Endothelial cell of umbilical vein (primary cell): ENCODE measurements around the gene SSNA1.

ENCODE experiments used
- EZH2 ChIP-seq: IDR thresholded peaks from 2 replicates; pipeline ENCODE4 v1.6.1; 2012; ENCODE audit warnings: borderline replicate concordance, low read depth, mild to moderate bottlenecking, moderate library complexity, low read length, inconsistent platforms; ENCODE audit not compliant: severe bottlenecking
- JUN ChIP-seq: IDR thresholded peaks from 2 replicates; pipeline ENCODE4 v1.6.1; 2011; ENCODE audit warnings: borderline replicate concordance, low read depth; ENCODE audit not compliant: insufficient read length, insufficient read depth
- MYC ChIP-seq: IDR thresholded peaks from one replicate; pipeline ENCODE4 v1.6.1; 2011; ENCODE audit warnings: mild to moderate bottlenecking, low read depth, low read length
- POLR2A ChIP-seq: IDR thresholded peaks from 2 replicates; pipeline ENCODE4 v1.6.1; 2012; ENCODE audit warnings: low read depth, mild to moderate bottlenecking, control low read depth, low read length
- POLR2AphosphoS5 ChIP-seq: IDR thresholded peaks from 2 replicates; pipeline ENCODE4 v1.6.1; 2012; ENCODE audit warnings: low read depth, mild to moderate bottlenecking, control low read depth, low read length, moderate library complexity; ENCODE audit not compliant: insufficient read depth
- TF ChIP-seq, protein P1 (sequence below), 2 donors: IDR thresholded peaks; 1 replicate in 1 of 2; 2 replicates in 1 of 2; pipeline ENCODE4 v1.5.1; 2011; ENCODE audit warnings: low read length in 2 of 2, mild to moderate bottlenecking in 2 of 2, moderate library complexity in 2 of 2, control low read depth in 1 of 2, inconsistent platforms in 1 of 2, low read depth in 1 of 2; ENCODE audit not compliant: insufficient read depth in 1 of 2; ENCODE audit errors: extremely low read depth in 1 of 2
- TF ChIP-seq, protein P2 (sequence below): IDR thresholded peaks from 2 replicates; pipeline ENCODE4 v1.6.1; 2011; ENCODE audit not compliant: insufficient read depth, insufficient read length

DNA sequence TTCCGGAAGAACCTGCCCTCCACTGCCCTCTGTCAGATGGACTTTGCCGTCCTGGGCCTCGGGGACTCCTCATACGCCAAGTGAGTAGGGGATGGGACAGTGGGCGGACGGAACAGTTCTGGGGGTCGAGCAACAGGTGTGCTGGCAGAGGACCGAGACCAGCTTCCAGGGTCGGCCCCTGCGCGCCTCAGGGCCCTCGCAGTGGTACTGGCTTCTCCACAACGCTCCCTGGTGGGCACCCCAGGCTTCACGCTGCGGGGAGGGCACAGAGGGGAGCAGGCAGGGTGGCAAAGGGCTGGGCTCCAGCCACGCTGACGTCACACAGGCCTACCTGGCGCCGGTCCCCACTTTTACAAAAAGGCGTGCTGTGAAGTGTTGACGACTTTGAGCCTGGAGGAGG is 24.0 kb downstream of the SSNA1 start:
- TF ChIP-seq, protein P1, sequence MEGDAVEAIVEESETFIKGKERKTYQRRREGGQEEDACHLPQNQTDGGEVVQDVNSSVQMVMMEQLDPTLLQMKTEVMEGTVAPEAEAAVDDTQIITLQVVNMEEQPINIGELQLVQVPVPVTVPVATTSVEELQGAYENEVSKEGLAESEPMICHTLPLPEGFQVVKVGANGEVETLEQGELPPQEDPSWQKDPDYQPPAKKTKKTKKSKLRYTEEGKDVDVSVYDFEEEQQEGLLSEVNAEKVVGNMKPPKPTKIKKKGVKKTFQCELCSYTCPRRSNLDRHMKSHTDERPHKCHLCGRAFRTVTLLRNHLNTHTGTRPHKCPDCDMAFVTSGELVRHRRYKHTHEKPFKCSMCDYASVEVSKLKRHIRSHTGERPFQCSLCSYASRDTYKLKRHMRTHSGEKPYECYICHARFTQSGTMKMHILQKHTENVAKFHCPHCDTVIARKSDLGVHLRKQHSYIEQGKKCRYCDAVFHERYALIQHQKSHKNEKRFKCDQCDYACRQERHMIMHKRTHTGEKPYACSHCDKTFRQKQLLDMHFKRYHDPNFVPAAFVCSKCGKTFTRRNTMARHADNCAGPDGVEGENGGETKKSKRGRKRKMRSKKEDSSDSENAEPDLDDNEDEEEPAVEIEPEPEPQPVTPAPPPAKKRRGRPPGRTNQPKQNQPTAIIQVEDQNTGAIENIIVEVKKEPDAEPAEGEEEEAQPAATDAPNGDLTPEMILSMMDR (IDR thresholded peaks at IDR 0.05; ENCODE audit: extremely low read depth in 1 of 2, insufficient read depth in 1 of 2, low read depth in 1 of 2, low read length in 2 of 2) = no peak
- no peak for TF ChIP-seq POLR2A
- TF ChIP-seq EZH2 = no peak
- no peak for TF ChIP-seq JUN
- no peak for TF ChIP-seq MYC
- TF ChIP-seq POLR2AphosphoS5 = no peak
- TF ChIP-seq, protein P2, sequence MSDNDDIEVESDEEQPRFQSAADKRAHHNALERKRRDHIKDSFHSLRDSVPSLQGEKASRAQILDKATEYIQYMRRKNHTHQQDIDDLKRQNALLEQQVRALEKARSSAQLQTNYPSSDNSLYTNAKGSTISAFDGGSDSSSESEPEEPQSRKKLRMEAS = no peak
